ENCODE measurements around the gene RGL2.

- TF ChIP-seq CTCF (IDR thresholded peaks at IDR 0.05): no peak
- no peak for TF ChIP-seq POLR2A (IDR thresholded peaks at IDR 0.05)
Observed at GRCh38 chr6:33249732-33250630, 48.8 kb downstream of the RGL2 start.

All from uterus (tissue), 2 donors.